HG03521 (cell line): ENCODE data around the gene MRNIP.
"Not testable (repeated sequence)": the region's sequence is repeated elsewhere in the genome, so short reads cannot be mapped to it uniquely, and the experiment has no call there.

ENCODE experiments used
- ATAC-seq: cut with Tn5 transposase; IDR thresholded peaks from one replicate; pipeline ENCODE4 v1.9.1; 2021; ENCODE audit warnings: mild to moderate bottlenecking, moderate library complexity; ENCODE audit not compliant: unreplicated experiment

Gene MRNIP

GRCh38 chr5:179840766-179841165 is 17.9 kb downstream of the MRNIP start:
- no peak for ATAC-seq

- no peak for ATAC-seq
Observed at GRCh38 chr5:179840321-179840720, 18.3 kb downstream of the MRNIP start.

- ATAC-seq, result no peak
Observed at GRCh38 chr5:179839328-179840256, 19.0 kb downstream of the MRNIP start.

GRCh38 chr5:179837076-179838011 is 21.3 kb downstream of the MRNIP start:
- ATAC-seq, result no peak

- no peak for ATAC-seq
Observed at GRCh38 chr5:179836225-179837019, 22.2 kb downstream of the MRNIP start.

- ATAC-seq, result not testable (repeated sequence)
Observed at GRCh38 chr5:179834871-179835270, 23.7 kb downstream of the MRNIP start.

- ATAC-seq, result no peak
Observed at GRCh38 chr5:179834120-179834519, 24.5 kb downstream of the MRNIP start.

- no peak for ATAC-seq
Observed at GRCh38 chr5:179833709-179834070, 24.9 kb downstream of the MRNIP start.

GRCh38 chr5:179833056-179833708 is 25.4 kb downstream of the MRNIP start:
- ATAC-seq, result no peak

GRCh38 chr5:179832039-179832745 is 26.4 kb downstream of the MRNIP start:
- ATAC-seq, result no peak

- no peak for ATAC-seq
Observed at GRCh38 chr5:179830818-179831468, 27.7 kb downstream of the MRNIP start.

GRCh38 chr5:179829732-179830435 is 28.7 kb downstream of the MRNIP start:
- no peak for ATAC-seq

GRCh38 chr5:179828756-179829421 is 29.7 kb downstream of the MRNIP start:
- no peak for ATAC-seq

- no peak for ATAC-seq
Observed at GRCh38 chr5:179827680-179828079, 30.9 kb downstream of the MRNIP start.

GRCh38 chr5:179825655-179826182 is 32.9 kb downstream of the MRNIP start:
- no peak for ATAC-seq

- no peak for ATAC-seq
Observed at GRCh38 chr5:179824745-179825112, 33.9 kb downstream of the MRNIP start.

- ATAC-seq, result no peak
Observed at GRCh38 chr5:179823937-179824744, 34.5 kb downstream of the MRNIP start.
